ENCODE results near the gene SEZ6L2.
"Not testable (repeated sequence)": the region's sequence is repeated elsewhere in the genome, so short reads cannot be mapped to it uniquely, and the experiment has no call there.

The SEZ6L2 gene

GRCh38 chr16:29891525-29892457 is 7.6 kb downstream of the SEZ6L2 start:
- in situ Hi-C loops (cut with HindIII; ENCODE audit: low sequenced_read_pairs): no loop called here

- in situ Hi-C loops (cut with HindIII; ENCODE audit: low sequenced_read_pairs): not testable (repeated sequence)
Observed at GRCh38 chr16:29889372-29889771, 10.0 kb downstream of the SEZ6L2 start.

GRCh38 chr16:29883987-29884386 is 15.4 kb downstream of the SEZ6L2 start:
- in situ Hi-C loops (cut with HindIII; ENCODE audit: low sequenced_read_pairs): no loop called here

GRCh38 chr16:29881050-29881449 is 18.3 kb downstream of the SEZ6L2 start:
- in situ Hi-C loops (cut with HindIII; ENCODE audit: low sequenced_read_pairs): no loop called here

GRCh38 chr16:29878172-29878571 is 21.2 kb downstream of the SEZ6L2 start:
- in situ Hi-C loops (cut with HindIII; ENCODE audit: low sequenced_read_pairs): no loop called here

GRCh38 chr16:29877266-29877961 is 21.9 kb downstream of the SEZ6L2 start:
- in situ Hi-C loops (cut with HindIII; ENCODE audit: low sequenced_read_pairs): no loop called here

- in situ Hi-C loops (cut with HindIII; ENCODE audit: low sequenced_read_pairs): no loop called here
Observed at GRCh38 chr16:29876594-29877249, 22.6 kb downstream of the SEZ6L2 start.

- in situ Hi-C loops (cut with HindIII; ENCODE audit: low sequenced_read_pairs): no loop called here
Observed at GRCh38 chr16:29876217-29876593, 23.1 kb downstream of the SEZ6L2 start.

GRCh38 chr16:29875206-29875605 is 24.1 kb downstream of the SEZ6L2 start:
- in situ Hi-C loops (cut with HindIII; ENCODE audit: low sequenced_read_pairs): no loop called here

GRCh38 chr16:29873319-29873718 is 26.0 kb downstream of the SEZ6L2 start:
- in situ Hi-C loops (cut with HindIII; ENCODE audit: low sequenced_read_pairs): no loop called here

- in situ Hi-C loops (cut with HindIII; ENCODE audit: low sequenced_read_pairs): no loop called here
Observed at GRCh38 chr16:29871822-29872546, 27.4 kb downstream of the SEZ6L2 start.

- in situ Hi-C loops (cut with HindIII; ENCODE audit: low sequenced_read_pairs): loop anchor here (10.0 kb wide), 1 partner anchor 64 kb away; the partner anchor contains the start of gene MAZ
Observed at GRCh38 chr16:29869067-29869466, 30.3 kb downstream of the SEZ6L2 start.

- in situ Hi-C loops (cut with HindIII; ENCODE audit: low sequenced_read_pairs): loop anchor here (10.0 kb wide), 1 partner anchor 64 kb away; the partner anchor contains the start of gene MAZ
Observed at GRCh38 chr16:29868396-29869009, 30.8 kb downstream of the SEZ6L2 start.

- in situ Hi-C loops (cut with HindIII; ENCODE audit: low sequenced_read_pairs): loop anchor here (5.0 to 10.0 kb wide), 3 partner anchors 37 to 59 kb away; partner anchors contain the start of gene MAZ
Observed at GRCh38 chr16:29864205-29864604, 35.1 kb downstream of the SEZ6L2 start.

- in situ Hi-C loops (cut with HindIII; ENCODE audit: low sequenced_read_pairs): loop anchor here (5.0 to 10.0 kb wide), 3 partner anchors 36 to 59 kb away; partner anchors contain the start of gene MAZ
Observed at GRCh38 chr16:29863669-29863984, 35.7 kb downstream of the SEZ6L2 start.

GRCh38 chr16:29862884-29863668 is 36.3 kb downstream of the SEZ6L2 start, which contains the start of gene CDIPT:
CDIPT (minus strand) TSS chr16:29863226; CDS start chr16:29862857, 369 bp downstream.
- in situ Hi-C loops (cut with HindIII; ENCODE audit: low sequenced_read_pairs): loop anchor here (5.0 to 10.0 kb wide), 3 partner anchors 36 to 58 kb away; partner anchors contain the start of gene MAZ

- in situ Hi-C loops (cut with HindIII; ENCODE audit: low sequenced_read_pairs): loop anchor here (5.0 to 10.0 kb wide), 3 partner anchors 35 to 58 kb away; partner anchors contain the start of gene MAZ
Observed at GRCh38 chr16:29862383-29862883, 36.9 kb downstream of the SEZ6L2 start.

GRCh38 chr16:29860218-29860617 is 39.1 kb downstream of the SEZ6L2 start:
- in situ Hi-C loops (cut with HindIII; ENCODE audit: low sequenced_read_pairs): loop anchor here (5.0 to 10.0 kb wide), 3 partner anchors 33 to 55 kb away; partner anchors contain the start of gene MAZ

GRCh38 chr16:29858974-29859373 is 40.4 kb downstream of the SEZ6L2 start:
- in situ Hi-C loops (cut with HindIII; ENCODE audit: low sequenced_read_pairs): no loop called here
